NCI-H2081 treated with DMSO at 0.1 percent for 48 hours (cell line): ENCODE data around the gene NELFCD.
"Not testable (repeated sequence)": the region's sequence is repeated elsewhere in the genome, so short reads cannot be mapped to it uniquely, and the experiment has no call there.

ENCODE experiments used
- DNase-seq: peaks from one replicate; lab custom pipeline; 2025; lab: John Stamatoyannopoulos, UW

The NELFCD gene

GRCh38 chr20:59008715-59009336 is 27.8 kb downstream of the NELFCD start:
- no peak for DNase-seq

GRCh38 chr20:59010321-59010994 is 29.4 kb downstream of the NELFCD start:
- DNase-seq: no peak

- no peak for DNase-seq
Measured at GRCh38 chr20:59010995-59011873, 30.2 kb downstream of the NELFCD start.

GRCh38 chr20:59011874-59012157 is 30.8 kb downstream of the NELFCD start:
- DNase-seq: not testable (repeated sequence)

- no peak for DNase-seq
Measured at GRCh38 chr20:59013031-59013951, 32.2 kb downstream of the NELFCD start.

- no peak for DNase-seq
Measured at GRCh38 chr20:59013959-59014608, 33.0 kb downstream of the NELFCD start.

- no peak for DNase-seq
Measured at GRCh38 chr20:59014680-59015389, 33.8 kb downstream of the NELFCD start.

GRCh38 chr20:59015411-59015810 is 34.4 kb downstream of the NELFCD start:
- no peak for DNase-seq

GRCh38 chr20:59015812-59016711 is 35.0 kb downstream of the NELFCD start:
- no peak for DNase-seq

- no peak for DNase-seq
Measured at GRCh38 chr20:59016795-59017492, 35.9 kb downstream of the NELFCD start.

- DNase-seq: no peak
Measured at GRCh38 chr20:59017493-59018231, 36.6 kb downstream of the NELFCD start.

- DNase-seq: no peak
Measured at GRCh38 chr20:59018817-59019216, 37.8 kb downstream of the NELFCD start.

GRCh38 chr20:59019217-59019616 is 38.2 kb downstream of the NELFCD start, which contains the start of gene TUBB1:
Gene TUBB1, plus strand, starts transcription at chr20:59019429. Its CDS starts 94 bp downstream, at chr20:59019523.
- DNase-seq: no peak

GRCh38 chr20:59020938-59021551 is 40.0 kb downstream of the NELFCD start:
- DNase-seq: no peak

GRCh38 chr20:59022754-59023153 is 41.7 kb downstream of the NELFCD start:
- DNase-seq: no peak

- DNase-seq: no peak
Measured at GRCh38 chr20:59023616-59024015, 42.6 kb downstream of the NELFCD start.

GRCh38 chr20:59024111-59024530 is 43.1 kb downstream of the NELFCD start:
- no peak for DNase-seq

- no peak for DNase-seq
Measured at GRCh38 chr20:59025086-59025485, 44.0 kb downstream of the NELFCD start.
